HG02870 (cell line): ENCODE results near the gene NPHP4.
A peak's percentile ranks its signal among the peaks of the same experiment; 100 is the strongest.
"Not testable (repeated sequence)": the region's sequence is repeated elsewhere in the genome, so short reads cannot be mapped to it uniquely, and the experiment has no call there.

Experiments used
- ATAC-seq: cut with Tn5 transposase; IDR thresholded peaks from one replicate; pipeline ENCODE4 v1.9.1; 2021; ENCODE audit warnings: mild to moderate bottlenecking, moderate library complexity; ENCODE audit not compliant: unreplicated experiment

The NPHP4 gene

DNA sequence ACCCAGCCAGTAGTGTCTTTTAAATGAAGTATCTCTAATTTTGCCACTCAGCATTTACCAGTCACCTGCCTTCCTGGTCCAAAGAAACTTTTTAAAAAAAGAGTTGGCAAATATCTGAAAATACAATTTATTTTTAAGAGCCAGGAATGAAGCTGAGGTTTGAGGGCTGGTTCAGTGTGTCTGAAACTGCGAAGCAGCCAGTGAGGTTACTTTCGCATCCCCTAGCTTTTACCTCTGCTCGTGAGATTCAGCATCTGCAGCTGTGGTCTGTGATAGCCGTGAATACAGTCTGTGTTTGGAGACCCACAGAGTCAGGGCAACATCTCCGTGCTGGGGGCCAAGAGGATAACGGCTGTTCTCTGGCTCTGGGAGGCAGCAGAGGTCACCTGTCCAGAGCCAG, 32.2 kb upstream of the NPHP4 start:
- ATAC-seq = peak; percentile 31

DNA sequence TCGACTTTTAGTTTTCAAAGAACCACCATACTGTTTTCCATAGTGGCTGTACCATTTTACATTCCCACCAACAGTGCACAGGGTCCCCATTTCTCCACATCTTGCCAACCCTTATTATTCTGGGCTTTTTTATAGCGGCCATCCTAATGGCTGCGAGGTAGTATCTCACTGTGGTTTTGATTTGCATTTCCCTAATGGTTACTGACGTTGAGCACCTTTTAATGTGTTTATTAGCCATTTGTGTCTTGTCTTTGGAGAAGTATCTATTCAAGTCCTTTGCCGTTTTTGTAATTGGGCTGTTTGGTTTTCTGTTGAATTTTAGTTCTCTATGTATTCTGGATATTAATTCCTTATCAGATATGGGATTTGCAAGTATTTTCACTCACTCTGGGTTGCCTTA, 31.1 kb upstream of the NPHP4 start:
- ATAC-seq = no peak

DNA sequence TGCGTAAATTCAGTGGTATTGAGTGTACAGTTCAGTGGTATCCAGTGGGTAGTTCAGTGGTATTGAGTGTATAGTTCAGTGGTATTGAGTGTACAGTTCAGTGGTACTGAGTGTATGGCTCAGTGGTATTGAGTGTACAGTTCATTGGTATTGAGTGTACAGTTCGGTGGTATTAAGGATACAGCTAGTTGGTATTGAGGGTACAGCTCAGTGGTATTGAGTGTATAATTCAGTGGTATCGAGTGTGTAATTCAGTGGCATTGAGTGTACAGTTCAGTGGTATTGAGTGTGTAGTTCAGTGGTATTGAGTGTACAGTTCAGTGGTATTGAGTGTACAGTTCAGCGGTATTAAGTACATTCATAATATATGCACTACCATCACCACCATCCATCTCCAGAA, 30.0 kb upstream of the NPHP4 start:
- no peak for ATAC-seq

DNA sequence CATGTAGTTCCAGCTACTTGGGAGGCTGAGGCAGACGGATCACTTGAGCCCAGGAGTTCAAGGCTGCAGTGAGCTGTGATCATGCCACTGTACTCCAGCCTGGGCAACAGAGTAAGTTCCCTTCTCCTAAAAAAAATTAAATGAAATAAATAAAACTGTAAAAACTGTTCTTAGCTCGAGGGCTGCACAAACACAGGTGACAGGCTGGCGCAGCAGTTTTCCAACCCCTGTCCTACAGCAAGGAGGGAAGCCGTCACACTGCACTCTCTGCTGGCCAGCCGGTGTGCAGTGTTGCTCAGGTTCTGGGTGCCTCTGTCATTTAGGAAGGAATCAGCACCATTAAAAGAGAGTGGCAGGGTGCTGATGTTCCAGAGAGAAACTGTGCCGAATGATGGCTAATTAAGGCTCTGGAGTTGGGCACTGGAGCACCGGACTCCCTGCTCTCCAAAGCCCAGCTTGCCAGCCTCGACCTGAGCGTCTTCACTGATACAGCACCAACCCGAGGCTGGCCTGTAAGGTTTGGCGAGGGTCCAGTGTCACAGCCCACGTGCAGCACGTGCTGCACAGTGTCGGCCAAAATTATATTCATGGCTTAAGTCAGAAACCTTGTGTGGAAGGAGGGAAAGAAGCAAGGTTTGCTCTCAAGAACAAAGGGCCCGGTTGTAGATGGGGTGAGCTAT, 27.1 kb upstream of the NPHP4 start:
- ATAC-seq = no peak

DNA sequence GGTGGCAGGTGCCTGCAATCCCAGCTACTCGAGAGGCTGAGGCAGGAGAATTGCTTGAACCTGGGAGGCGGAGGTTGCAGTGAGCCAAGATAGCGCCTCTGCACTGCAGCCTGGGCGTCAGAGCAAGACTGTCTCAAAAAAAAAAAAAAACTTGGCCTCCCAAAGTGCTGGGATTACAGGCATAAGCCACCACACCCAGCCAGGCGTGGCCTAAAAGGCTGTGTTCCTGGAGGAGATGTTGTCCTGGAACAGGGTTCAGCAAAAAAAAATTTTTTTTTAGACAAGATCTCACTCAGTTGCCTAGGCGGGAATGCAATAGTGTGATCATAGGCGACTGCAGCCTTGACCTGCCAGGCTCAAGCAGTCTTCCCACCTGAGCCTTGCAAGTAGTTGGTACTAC, 25.4 kb upstream of the NPHP4 start:
- ATAC-seq = not testable (repeated sequence)

DNA sequence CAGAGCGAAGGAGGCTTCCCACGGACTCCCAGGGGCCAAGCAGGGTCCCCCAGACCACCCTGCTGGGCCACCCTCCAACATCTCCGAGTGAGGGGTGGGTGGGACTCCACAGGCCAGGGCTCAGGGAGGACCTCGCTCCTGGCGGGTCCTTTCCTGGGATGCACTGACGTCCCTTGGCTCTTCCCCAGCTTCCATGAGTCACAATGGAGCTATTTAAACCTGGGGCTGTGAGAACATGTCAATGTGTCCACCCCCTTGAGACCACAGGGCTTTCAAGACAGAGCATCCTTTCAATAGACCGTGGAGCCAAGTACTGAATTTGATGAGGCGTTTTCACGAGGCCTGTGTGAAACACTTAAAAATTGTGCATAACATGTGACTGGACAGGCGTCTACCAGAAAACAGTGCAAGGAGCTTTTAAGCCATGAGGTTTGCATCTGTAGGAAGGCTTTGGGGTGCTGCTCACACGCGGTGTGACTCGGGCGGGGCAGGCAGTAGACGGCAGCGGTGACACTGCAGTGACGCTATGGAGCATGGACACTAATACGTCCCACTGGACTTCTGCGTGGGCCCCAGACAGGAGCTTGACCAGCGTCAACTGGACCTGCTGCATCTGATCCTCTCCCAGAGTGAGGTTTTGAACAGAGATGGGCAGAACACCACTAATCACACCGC, 24.1 kb upstream of the NPHP4 start:
- ATAC-seq = no peak

DNA sequence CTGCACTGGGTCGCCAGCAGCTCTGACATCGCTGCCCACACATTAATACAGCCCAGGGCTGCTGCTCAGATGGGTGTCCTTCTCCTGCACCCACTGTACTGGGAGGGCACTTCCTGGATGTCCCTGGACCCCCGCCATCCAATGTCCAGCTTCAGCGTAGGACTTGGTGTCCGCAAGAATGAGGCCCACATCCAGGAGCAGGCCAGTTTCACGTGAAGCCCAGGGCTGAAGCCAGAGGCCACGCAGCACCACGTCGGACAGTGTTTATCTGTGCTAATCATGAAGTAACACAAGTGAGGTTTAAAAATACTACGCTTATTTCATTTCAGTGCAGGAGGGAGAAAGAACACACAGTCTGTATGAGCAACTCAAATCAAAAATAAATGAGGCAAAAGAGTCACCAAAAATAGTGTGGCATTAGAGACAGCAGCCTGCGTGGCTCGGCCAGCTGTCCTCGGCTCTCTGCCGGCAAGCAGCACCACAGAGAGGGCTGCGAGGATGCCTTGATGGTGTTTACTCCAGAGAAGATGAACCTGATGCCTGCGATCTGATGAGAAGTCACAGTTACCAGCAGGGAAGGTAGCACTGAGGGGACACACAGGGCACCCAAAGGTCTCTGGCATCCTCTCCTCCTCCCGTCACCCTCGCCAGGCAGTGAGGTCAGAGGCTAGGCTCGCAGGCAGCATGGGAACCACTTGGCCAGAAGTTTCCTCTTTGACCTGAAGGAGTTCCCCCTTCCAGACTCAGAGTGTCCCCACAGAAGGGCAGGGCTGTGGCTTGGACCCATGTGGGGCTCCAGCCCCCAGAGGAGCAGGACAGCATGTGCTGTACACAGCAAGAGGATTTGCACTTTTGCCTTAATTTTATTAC, 22.1 kb upstream of the NPHP4 start:
- no peak for ATAC-seq

DNA sequence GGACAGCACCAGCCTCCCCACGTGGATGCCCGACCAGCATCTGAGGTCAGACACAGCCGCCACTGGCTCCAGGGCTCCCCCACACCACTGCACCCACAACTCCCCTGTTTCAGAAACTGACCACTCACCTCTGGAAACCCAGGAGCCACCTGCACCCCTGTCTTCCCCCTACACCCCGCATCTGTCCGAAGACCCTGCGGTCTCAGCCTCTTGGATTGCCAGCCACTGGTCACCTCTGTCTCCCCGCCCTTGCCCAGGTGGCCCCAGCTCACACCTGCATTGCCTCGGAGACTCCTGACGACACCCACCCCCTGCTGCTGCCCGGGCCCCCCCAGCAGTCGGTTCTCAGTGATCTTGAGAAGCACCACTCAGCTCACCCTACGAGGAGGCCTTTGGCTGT, 21.3 kb upstream of the NPHP4 start:
- ATAC-seq = no peak

DNA sequence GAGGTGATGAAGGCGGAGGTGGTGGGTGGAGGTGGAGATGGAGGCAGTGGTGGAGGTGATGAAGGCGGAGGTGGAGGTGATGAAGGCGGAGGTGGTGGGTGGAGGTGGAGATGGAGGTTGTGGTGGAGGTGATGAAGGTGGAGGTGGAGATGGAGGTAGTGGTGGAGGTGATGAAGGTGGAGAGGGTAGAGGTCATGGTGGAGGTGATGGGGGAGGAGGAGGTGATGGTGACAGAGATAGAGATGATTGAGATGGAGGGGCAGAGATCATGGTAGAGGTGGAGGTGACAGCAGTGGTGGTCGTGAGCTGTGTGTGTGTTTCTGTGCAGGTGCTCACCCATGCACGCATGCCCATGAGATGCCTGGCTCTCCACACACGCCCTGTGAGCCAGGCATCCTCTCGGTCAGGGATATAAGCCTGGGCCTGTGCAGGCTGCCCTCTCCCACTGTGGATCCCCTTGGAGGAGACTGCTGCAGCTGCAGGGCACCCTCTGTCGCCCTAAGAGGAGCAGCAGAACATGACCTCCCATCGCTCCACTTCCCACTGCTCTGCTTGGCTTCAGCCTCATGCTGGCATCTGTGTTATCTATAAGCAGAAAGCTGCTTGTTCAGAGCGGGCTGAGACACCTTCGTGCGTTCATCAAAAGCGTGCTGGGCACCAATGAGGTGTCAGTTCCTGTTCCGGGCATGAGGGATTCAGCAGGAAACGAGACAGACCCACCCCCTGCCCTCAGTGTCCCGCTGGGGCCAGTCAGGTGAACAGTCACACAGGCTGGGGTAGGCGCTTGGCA, 20.5 kb upstream of the NPHP4 start:
- no peak for ATAC-seq

DNA sequence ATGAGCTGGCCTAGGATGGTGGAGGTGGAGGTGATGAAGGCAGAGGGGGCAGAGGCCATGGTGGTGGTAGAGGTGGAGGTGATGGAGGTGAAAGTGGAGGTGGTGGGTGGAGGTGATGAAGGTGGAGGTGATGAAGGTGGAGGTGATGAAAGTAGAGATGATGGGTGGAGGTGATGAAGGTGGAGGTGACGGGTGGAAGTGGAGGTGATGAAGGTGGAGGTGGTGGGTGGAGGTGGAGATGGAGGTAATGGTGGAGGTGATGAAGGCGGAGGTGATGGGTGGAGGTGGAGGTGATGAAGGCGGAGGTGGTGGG, 19.7 kb upstream of the NPHP4 start:
- ATAC-seq = no peak

DNA sequence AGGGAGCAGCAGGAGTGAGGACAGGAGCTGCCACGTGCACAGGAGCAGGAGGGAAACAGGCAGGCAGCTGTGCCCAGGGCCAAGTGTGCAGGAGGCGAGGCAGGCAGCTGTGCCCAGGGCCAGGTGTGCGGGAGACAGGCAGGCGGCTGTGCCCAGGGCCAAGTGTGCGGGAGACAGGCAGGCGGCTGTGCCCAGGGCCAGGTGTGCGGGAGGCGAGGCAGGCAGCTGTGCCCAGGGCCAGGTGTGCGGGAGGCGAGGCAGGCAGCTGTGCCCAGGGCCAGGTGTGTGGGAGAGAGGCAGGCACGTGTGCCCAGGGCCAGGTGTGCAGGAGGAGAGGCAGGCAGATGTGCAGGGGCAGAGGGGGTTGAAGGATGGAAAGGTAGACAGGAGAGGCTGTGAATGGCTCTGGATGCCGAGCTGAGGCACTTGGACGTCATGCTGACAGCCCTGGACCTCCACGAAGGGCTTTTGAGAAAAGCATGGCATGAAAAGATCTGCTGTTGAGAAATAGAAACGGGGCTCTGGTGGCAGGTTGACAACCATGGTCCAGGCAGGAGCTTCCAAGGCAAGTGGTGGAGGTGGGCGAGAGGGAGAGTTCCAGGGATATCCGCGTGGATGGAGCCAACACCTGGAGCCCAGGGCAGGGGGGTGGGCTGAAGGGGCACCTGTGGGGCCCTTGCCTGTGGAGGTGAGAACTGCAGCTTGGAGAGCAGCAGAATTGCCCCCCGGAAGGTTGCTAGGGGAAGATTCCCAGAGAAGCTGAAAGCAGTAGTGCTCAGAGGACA, 19.1 kb upstream of the NPHP4 start:
- ATAC-seq = no peak

DNA sequence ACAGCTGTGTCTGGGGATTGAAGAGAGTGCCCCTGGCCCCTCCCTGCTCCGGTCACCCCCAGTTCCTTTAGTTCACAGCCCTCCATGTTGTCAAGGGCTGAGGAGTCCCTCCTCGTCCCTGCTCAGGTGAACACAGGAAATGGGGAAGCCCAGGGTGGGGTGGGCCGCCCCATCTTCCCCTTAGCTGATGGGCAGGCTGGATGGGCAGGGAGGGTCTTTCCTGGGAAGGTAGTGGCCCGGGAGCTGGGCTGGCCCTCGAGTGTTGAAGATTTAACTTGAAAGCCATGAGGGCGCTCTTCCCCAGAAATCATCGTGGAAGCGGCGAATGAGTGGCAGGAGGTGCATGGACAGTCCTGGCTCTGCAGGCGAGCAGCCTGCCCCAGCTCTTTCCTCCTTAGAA, 18.3 kb upstream of the NPHP4 start:
- no peak for ATAC-seq

DNA sequence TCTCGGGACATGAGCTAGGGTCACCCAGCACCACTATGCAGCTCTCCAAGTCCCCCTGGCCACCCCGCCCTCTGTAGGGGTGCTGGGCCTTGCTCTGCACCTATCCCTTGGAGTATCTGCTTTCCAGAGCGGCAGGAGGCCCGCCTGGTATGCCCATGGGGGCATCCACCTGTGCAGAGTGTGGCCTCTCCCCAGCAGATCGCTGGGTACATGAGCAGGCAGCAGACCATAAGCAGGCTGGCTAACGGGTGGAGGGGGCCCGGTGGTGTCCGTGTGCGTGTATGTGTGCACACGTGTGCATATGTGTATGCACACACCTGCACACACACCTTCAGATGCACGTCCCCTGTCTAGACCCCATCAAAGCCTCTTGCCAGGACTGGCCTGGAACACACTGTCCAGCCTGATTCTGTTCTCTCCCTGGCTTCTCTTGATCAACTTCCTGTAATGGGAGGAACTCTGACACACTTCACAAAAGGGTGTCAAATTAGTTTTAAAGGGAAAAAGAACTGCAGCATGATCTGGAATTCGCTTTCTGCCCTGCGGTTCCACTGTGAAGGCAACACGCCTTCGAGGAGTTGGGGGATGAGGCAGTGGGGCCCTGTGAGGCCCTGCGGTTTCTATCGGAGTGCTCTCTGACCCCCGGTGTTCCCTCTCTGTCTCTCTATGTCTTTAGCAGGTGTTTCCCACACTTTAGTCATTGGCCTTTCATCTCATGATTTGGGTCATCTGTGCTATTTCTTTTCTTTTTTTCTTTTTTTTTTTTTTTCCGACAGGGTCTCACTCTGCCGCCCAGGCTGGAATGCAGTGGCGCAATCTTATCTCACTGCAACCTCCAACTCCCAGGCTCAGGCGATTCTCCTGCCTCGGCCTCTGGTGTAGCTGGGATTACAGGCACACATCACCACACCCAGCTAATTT, 17.2 kb upstream of the NPHP4 start:
- ATAC-seq = no peak

DNA sequence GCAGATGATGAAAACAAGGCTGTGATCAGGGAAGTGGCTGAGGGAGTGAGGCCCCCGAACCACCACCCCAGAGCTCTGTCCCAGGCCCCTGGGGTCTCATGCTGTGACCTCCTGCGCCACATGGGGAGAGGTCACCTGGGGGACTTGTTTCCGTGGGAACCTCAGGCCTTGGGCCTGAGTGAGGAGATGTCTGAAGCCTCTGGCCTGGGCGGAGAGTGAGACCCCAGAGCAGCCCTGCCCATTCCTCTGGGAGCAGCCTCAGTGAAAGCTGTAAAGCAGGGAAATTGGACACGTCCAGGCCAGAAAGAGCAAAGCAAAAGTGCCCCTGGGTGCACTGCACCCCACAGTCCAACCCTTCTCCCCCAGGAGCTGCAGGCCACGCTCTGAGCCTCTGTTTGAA, 16.5 kb upstream of the NPHP4 start:
- no peak for ATAC-seq

DNA sequence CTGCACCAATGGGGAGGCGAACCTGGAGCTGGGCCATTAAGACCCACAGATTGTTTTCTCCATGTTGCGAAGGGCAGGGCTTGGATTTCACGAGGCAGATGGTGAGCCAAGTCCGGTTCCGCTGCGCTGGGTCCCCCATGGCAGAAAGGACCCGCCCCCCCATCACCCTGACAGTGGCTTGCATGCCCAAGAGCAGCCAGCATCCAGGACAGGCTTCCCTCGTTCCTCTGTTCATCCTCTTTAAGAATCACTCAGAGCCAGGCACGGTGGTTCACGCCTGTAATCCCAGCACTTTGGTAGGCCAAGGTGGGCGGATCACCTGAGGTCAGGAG, 15.8 kb upstream of the NPHP4 start:
- no peak for ATAC-seq

DNA sequence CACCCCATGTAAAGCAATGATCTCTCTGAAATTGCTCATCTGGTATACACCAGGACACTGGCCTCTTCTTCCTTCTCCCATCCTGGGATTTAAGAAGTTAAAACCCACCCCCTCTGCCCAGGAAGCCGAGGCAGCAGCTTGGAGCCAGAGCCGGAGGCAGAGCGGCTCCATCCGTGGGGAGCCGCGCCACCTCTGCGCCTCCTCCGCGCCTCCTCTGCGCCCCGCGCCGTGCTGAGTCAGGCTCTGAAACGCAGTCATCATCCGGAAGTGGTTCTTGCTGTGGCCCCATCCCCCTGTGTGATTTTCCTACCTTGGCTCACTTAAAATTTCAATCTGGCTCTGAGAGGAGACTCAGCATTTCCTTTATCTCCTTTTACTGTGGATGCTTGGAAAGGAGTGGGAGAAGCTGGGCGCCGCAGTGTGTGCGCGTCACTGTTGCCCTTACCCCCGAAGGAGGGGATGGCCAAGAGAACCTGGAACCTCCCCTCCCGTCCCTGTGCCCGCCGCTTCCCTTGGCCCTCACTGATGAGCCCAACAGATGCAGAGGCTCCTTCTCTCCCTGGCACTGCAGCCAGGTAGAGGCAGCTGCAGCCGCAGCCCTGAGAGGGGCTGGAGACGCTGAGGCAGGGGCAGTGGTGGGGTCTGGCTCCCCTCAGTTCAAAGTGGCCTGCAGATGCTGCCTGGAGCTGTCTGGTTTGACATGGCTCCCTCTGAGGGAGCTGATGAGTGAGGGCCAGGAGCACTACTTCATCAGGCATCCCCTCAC, 15.3 kb upstream of the NPHP4 start:
- no peak for ATAC-seq

DNA sequence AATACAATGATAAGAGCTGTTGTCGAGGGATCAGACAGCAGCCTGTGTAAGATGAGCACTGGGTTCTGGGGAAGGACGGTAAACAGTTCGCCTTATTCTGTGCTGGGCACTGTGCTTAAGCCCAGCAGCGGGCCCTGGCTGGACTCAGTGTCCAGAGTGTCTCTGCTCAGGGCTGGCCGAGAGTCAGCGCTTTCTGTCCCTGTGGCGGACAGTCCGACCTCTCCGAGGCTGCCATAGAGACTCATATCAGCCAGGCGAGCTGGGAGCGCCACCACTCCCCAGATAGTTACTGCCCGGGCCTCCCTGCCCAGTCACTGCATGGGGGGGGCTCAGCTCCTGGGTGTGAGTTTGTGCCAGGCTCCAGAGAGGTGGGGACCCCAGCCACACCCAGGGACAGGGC, 14.7 kb upstream of the NPHP4 start:
- no peak for ATAC-seq

DNA sequence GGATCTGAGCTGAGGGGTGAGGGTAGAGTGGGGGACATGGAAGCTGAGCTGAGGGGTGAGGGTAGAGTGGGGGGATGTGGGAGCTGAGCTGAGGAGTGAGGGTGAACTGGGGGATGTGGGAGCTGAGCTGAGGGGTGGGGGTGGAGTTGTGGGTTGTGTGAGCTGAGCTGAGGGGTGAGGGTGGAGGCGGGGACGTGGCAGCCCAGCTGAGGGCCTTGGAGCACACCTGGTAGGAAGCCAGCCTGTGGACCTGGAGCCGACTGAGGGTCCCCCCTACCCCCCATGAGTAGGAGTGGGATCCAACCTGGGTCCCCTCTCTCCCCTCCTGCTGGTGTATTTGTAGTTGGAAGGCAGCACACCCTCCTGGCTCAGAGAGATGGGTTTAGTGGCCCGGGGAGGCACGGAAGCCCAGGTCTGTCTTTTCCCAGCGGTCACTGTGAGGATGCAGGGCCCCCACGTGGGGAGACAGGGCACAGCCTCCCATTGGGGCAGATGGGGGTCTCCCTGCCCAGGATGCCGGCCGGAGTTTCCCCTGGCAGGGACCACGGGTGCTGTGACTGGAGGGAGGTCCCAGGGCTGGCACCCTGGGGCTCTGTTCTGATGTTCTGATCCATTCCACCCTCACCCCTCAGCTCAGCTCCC, 13.2 kb upstream of the NPHP4 start:
- no peak for ATAC-seq
